ENCODE data around the gene SECISBP2.

SECISBP2 gene

GRCh38 chr9:89379508-89380115 is 61.3 kb downstream of the SECISBP2 start:
- in situ Hi-C loops (cut with MboI; ENCODE audit: low sequenced_read_pairs) = no loop called here

GRCh38 chr9:89380437-89381307 is 62.4 kb downstream of the SECISBP2 start:
- in situ Hi-C loops (cut with MboI; ENCODE audit: low sequenced_read_pairs) = no loop called here

- in situ Hi-C loops (cut with MboI; ENCODE audit: low sequenced_read_pairs) = no loop called here
Measured at GRCh38 chr9:89381308-89381609, 63.0 kb downstream of the SECISBP2 start.

- in situ Hi-C loops (cut with MboI; ENCODE audit: low sequenced_read_pairs) = no loop called here
Measured at GRCh38 chr9:89382026-89382986, 64.0 kb downstream of the SECISBP2 start.

- in situ Hi-C loops (cut with MboI; ENCODE audit: low sequenced_read_pairs) = no loop called here
Measured at GRCh38 chr9:89383030-89383720, 64.9 kb downstream of the SECISBP2 start.

- in situ Hi-C loops (cut with MboI; ENCODE audit: low sequenced_read_pairs) = no loop called here
Measured at GRCh38 chr9:89383721-89384300, 65.5 kb downstream of the SECISBP2 start.

GRCh38 chr9:89384783-89385182 is 66.5 kb downstream of the SECISBP2 start:
- in situ Hi-C loops (cut with MboI; ENCODE audit: low sequenced_read_pairs) = no loop called here

- in situ Hi-C loops (cut with MboI; ENCODE audit: low sequenced_read_pairs) = no loop called here
Measured at GRCh38 chr9:89386206-89386605, 67.9 kb downstream of the SECISBP2 start.

- in situ Hi-C loops (cut with MboI; ENCODE audit: low sequenced_read_pairs) = no loop called here
Measured at GRCh38 chr9:89386797-89387196, 68.5 kb downstream of the SECISBP2 start.

- in situ Hi-C loops (cut with MboI; ENCODE audit: low sequenced_read_pairs) = no loop called here
Measured at GRCh38 chr9:89387197-89387849, 69.0 kb downstream of the SECISBP2 start.

GRCh38 chr9:89388084-89388867 is 70.0 kb downstream of the SECISBP2 start:
- in situ Hi-C loops (cut with MboI; ENCODE audit: low sequenced_read_pairs) = no loop called here

- in situ Hi-C loops (cut with MboI; ENCODE audit: low sequenced_read_pairs) = no loop called here
Measured at GRCh38 chr9:89388868-89389177, 70.5 kb downstream of the SECISBP2 start.

GRCh38 chr9:89390068-89390555 is 71.8 kb downstream of the SECISBP2 start:
- in situ Hi-C loops (cut with MboI; ENCODE audit: low sequenced_read_pairs) = no loop called here

- in situ Hi-C loops (cut with MboI; ENCODE audit: low sequenced_read_pairs) = no loop called here
Measured at GRCh38 chr9:89390578-89391116, 72.3 kb downstream of the SECISBP2 start.

- in situ Hi-C loops (cut with MboI; ENCODE audit: low sequenced_read_pairs) = no loop called here
Measured at GRCh38 chr9:89391585-89391984, 73.3 kb downstream of the SECISBP2 start.

- in situ Hi-C loops (cut with MboI; ENCODE audit: low sequenced_read_pairs) = no loop called here
Measured at GRCh38 chr9:89394412-89394811, 76.1 kb downstream of the SECISBP2 start.

- in situ Hi-C loops (cut with MboI; ENCODE audit: low sequenced_read_pairs) = no loop called here
Measured at GRCh38 chr9:89395931-89396710, 77.8 kb downstream of the SECISBP2 start.

- in situ Hi-C loops (cut with MboI; ENCODE audit: low sequenced_read_pairs) = no loop called here
Measured at GRCh38 chr9:89397471-89397870, 79.2 kb downstream of the SECISBP2 start.

Data from hTERT RPE-1 (cell line).